ENCODE measurements around the gene SMCHD1. TPM values are rescaled to one million over a fixed set of nuclear protein-coding genes. Genes with fewer than 3 reads are reported as not detected.

Gene SMCHD1
- total RNA-seq, 1 experiment from 2014 or later, result 48.6 TPM

- Histone ChIP-seq H3K4me3 (replicated peaks in 1 of 2; ENCODE audit: low read depth in 1 of 2, low read length in 2 of 2) (no peak overlapping the region), H3K9me2 (ENCODE audit: insufficient read depth) (no peaks in the 10 kb centered on the region), H3K27me3 (ENCODE audit: insufficient read depth, low read length) (no peaks in the 10 kb centered on the region), H3K4me2 (ENCODE audit: low read length) (no peak overlapping the region), H3K27ac (ENCODE audit: low read depth, low read length) (no peak overlapping the region), H3K79me2 (ENCODE audit: insufficient read depth, low read length) (no peaks in the 10 kb centered on the region), H3K36me3 (ENCODE audit: control insufficient read depth in 1 of 2, insufficient read depth in 2 of 2, low read length in 2 of 2) (no peaks in the 10 kb centered on the region), H3K9ac (ENCODE audit: low read length) (no peak overlapping the region), H3K9me3 (ENCODE audit: control insufficient read depth in 1 of 2, insufficient read depth in 1 of 2, low read depth in 1 of 2, low read length in 2 of 2) (no peaks in the 10 kb centered on the region), H2AFZ (ENCODE audit: low read depth, low read length, poor library complexity, severe bottlenecking) (no peak overlapping the region), H4K20me1 (ENCODE audit: insufficient read depth) (no peaks in the 10 kb centered on the region), H3K4me1 (ENCODE audit: control insufficient read depth in 1 of 2, insufficient read depth in 2 of 2, low read length in 2 of 2) (no peaks in the 10 kb centered on the region)
- ChIA-PET CTCF (no interaction called here), RAD21 (ENCODE audit: low non-redundant PET in 1 of 2, low total read pairs in 2 of 2, uncharacterized antibody in 2 of 2, unreplicated experiment in 2 of 2) (no interaction called here), POLR2A (no interaction called here)
- DNase-seq (ENCODE audit: low read depth, low spot score), result no peak
- no TSS peak for BruUV-seq (replicated peaks)
- TF ChIP-seq CBX3 (IDR thresholded peaks at IDR 0.05; ENCODE audit: low read depth), result no peak
- TF ChIP-seq ZNF274 (IDR thresholded peaks at IDR 0.05; ENCODE audit: low read depth, low read length), result no peak
- no peak for TF ChIP-seq ZBTB33 (IDR thresholded peaks at IDR 0.05; ENCODE audit: extremely low read depth, insufficient replicate concordance, low read length)
- no peak for TF ChIP-seq SP1 (IDR thresholded peaks at IDR 0.05; ENCODE audit: low read depth)
- TF ChIP-seq EZH2 (IDR thresholded peaks at IDR 0.05), result no peak
- no peak for TF ChIP-seq CEBPB (IDR thresholded peaks at IDR 0.05; ENCODE audit: low read depth)
- TF ChIP-seq EZH2phosphoT487 (IDR thresholded peaks at IDR 0.05; ENCODE audit: borderline replicate concordance), result no peak
- TF ChIP-seq EGR1 (IDR thresholded peaks at IDR 0.05; ENCODE audit: low read depth), result no peak
- no peak for TF ChIP-seq REST (IDR thresholded peaks at IDR 0.05; ENCODE audit: low read depth)
- TF ChIP-seq CTCF (IDR thresholded peaks at IDR 0.05 in 2 of 3, conservative IDR thresholded peaks at IDR 0.05 in 1 of 3; ENCODE audit: borderline replicate concordance in 1 of 3, insufficient read depth in 1 of 3, low read depth in 2 of 3, low read length in 2 of 3), result no peak
- TF ChIP-seq TCF7L2 (IDR thresholded peaks at IDR 0.05; ENCODE audit: borderline replicate concordance, extremely low read depth, insufficient read depth, insufficient read length), result no peak
- TF ChIP-seq, protein P1, sequence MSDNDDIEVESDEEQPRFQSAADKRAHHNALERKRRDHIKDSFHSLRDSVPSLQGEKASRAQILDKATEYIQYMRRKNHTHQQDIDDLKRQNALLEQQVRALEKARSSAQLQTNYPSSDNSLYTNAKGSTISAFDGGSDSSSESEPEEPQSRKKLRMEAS (IDR thresholded peaks at IDR 0.05), result no peak
- no peak for TF ChIP-seq ATF3 (IDR thresholded peaks at IDR 0.05)
- TF ChIP-seq JUND (IDR thresholded peaks at IDR 0.05), result no peak
- no peak for TF ChIP-seq SRF (IDR thresholded peaks at IDR 0.05; ENCODE audit: low read depth)
- no peak for TF ChIP-seq ZFX (IDR thresholded peaks at IDR 0.05)
- TF ChIP-seq RAD21 (IDR thresholded peaks at IDR 0.05; ENCODE audit: low read depth), result no peak
- no peak for TF ChIP-seq POLR2AphosphoS5 (IDR thresholded peaks at IDR 0.05; ENCODE audit: low read depth, low read length)
- no peak for TF ChIP-seq POLR2A (IDR thresholded peaks at IDR 0.05; ENCODE audit: borderline replicate concordance, extremely low read depth, insufficient read depth, insufficient read length)
- TF ChIP-seq ELF1 (IDR thresholded peaks at IDR 0.05; ENCODE audit: borderline replicate concordance, low read depth), result no peak
- ATAC-seq, result no peak
- intact Hi-C loops (cut with micrococcal nuclease), result no loop called here
Observed at GRCh38 chr18:2826581-2826980, 171.1 kb downstream of the SMCHD1 start.
